H1 (cell line): Measurements from ENCODE around the gene SOX4. TPM values are rescaled to one million over a fixed set of nuclear protein-coding genes. Genes with fewer than 3 reads are reported as not detected.

Source experiments
- CTCF ChIA-PET: fragments of 300-600 bp; sonication (Branson Sonifier 250); formaldehyde crosslinking; loops from one replicate; lab custom pipeline; 2021; ENCODE audit not compliant: partially characterized antibody; lab: Charles Lee
- POLR2A ChIA-PET: fragments of 300-600 bp; sonication (Branson Sonifier 250); formaldehyde crosslinking; loops from one replicate; lab custom pipeline; 2021; ENCODE audit warnings: inconsistent platforms; ENCODE audit not compliant: partially characterized antibody; lab: Charles Lee
- DNase-seq, 2 experiments: peaks; one replicate each; pipeline versions ENCODE4 v3.0.0 to v3.0.0-alpha.2; 2010 to 2022; ENCODE audit warnings: low spot score in 2 of 2, low read depth in 1 of 2, mixed read lengths in 1 of 2
- FAIRE-seq: peaks from 2 replicates; lab custom pipeline; 2011; peaks lifted over from hg19 to GRCh38; lab: Jason Lieb, UNC
- H2AFZ ChIP-seq: 2 replicates; pipeline ENCODE4 v1.8.1; 2012; ENCODE audit warnings: low read length, inconsistent platforms
- H2AK5ac ChIP-seq: 2 replicates; pipeline ENCODE4 v1.6.1; 2013; ENCODE audit warnings: low read depth, low read length
- H2BK120ac ChIP-seq: replicated peaks from 2 replicates; pipeline ENCODE3; 2013; ENCODE audit warnings: low read depth, low read length, inconsistent platforms
- H2BK12ac ChIP-seq: 2 replicates; pipeline ENCODE4 v1.6.1; 2013; ENCODE audit warnings: low read depth, low read length
- H2BK15ac ChIP-seq: 2 replicates; pipeline ENCODE4 v1.6.1; 2013; ENCODE audit warnings: low read length
- H2BK20ac ChIP-seq: 2 replicates; pipeline ENCODE4 v1.6.1; 2013; ENCODE audit warnings: low read length
- H2BK5ac ChIP-seq: 2 replicates; pipeline ENCODE4 v1.6.1; 2013; ENCODE audit warnings: low read depth, low read length
- H3K14ac ChIP-seq: 2 replicates; pipeline ENCODE4 v1.6.1; 2013; ENCODE audit warnings: inconsistent platforms; ENCODE audit not compliant: insufficient read length
- H3K18ac ChIP-seq: 2 replicates; pipeline ENCODE4 v1.6.1; 2013; ENCODE audit warnings: low read length; ENCODE audit errors: extremely low read depth
- H3K23ac ChIP-seq: 2 replicates; pipeline ENCODE4 v1.6.1; 2013; ENCODE audit warnings: inconsistent platforms; ENCODE audit not compliant: insufficient read length
- H3K23me2 ChIP-seq: 2 replicates; pipeline ENCODE4 v1.6.1; 2013; ENCODE audit warnings: low read depth, low read length
- H3K27ac ChIP-seq: 2 replicates; pipeline ENCODE4 v1.6.1; 2011; ENCODE audit warnings: low read depth, low read length, inconsistent platforms
- H3K27me3 ChIP-seq, 4 experiments: replicated peaks in 1 of 4; 1 replicate in 1 of 4; 2 replicates in 3 of 4; pipeline versions ENCODE4 v1.6.1 to v1.8.1; 2011 to 2013; ENCODE audit warnings: low read length in 3 of 4, mild to moderate bottlenecking in 3 of 4, inconsistent platforms in 2 of 4, mixed read lengths in 2 of 4, moderate library complexity in 1 of 4; ENCODE audit not compliant: control insufficient read depth in 3 of 4, insufficient read depth in 3 of 4; ENCODE audit errors: extremely low read depth in 1 of 4
- H3K36me3 ChIP-seq, 4 experiments: 2 replicates each; pipeline versions ENCODE4 v1.6.1 to v1.8.1; 2011 to 2013; ENCODE audit warnings: mild to moderate bottlenecking in 4 of 4, low read length in 3 of 4, moderate library complexity in 2 of 4, control low read depth in 1 of 4, inconsistent platforms in 1 of 4; ENCODE audit not compliant: insufficient read depth in 4 of 4, control insufficient read depth in 2 of 4
- H3K4ac ChIP-seq: replicated peaks from 2 replicates; pipeline ENCODE3; 2013; ENCODE audit warnings: low read length, low read depth, mixed read lengths, inconsistent platforms; ENCODE audit not compliant: insufficient read length
- H3K4me1 ChIP-seq, 4 experiments: replicated peaks in 1 of 4; 1 replicate in 1 of 4; 2 replicates in 3 of 4; pipeline versions ENCODE4 v1.6.1 to v1.8.1; 2011 to 2013; ENCODE audit warnings: low read length in 3 of 4, inconsistent platforms in 2 of 4, mixed read lengths in 1 of 4; ENCODE audit not compliant: insufficient read depth in 4 of 4, control insufficient read depth in 3 of 4
- H3K4me2 ChIP-seq, 2 experiments: 2 replicates each; pipeline versions ENCODE4 v1.6.1 to v1.8.1; 2011 to 2013; ENCODE audit warnings: low read depth in 2 of 2, low read length in 2 of 2, control low read depth in 1 of 2, inconsistent platforms in 1 of 2, mild to moderate bottlenecking in 1 of 2; ENCODE audit not compliant: insufficient read depth in 1 of 2
- H3K4me3 ChIP-seq, 4 experiments: fragments of 200-600, 300-600 bp in 1 of 4; sonication (generic), shearing (Covaris generic), sonication (Bioruptor Twin) in 1 of 4; 2 replicates each; pipeline versions ENCODE4 v1.5.1 to v1.8.1; 2011 to 2016; ENCODE audit warnings: low read length in 4 of 4, low read depth in 3 of 4, control low read depth in 2 of 4, inconsistent platforms in 2 of 4, mild to moderate bottlenecking in 2 of 4, mixed read lengths in 1 of 4, moderate library complexity in 1 of 4; ENCODE audit not compliant: insufficient read depth in 2 of 4; ENCODE audit errors: extremely low read depth in 1 of 4
- H3K56ac ChIP-seq: replicated peaks from 2 replicates; pipeline ENCODE3; 2013; ENCODE audit warnings: low read depth, mild to moderate bottlenecking, mixed read lengths, low read length, inconsistent platforms; ENCODE audit not compliant: insufficient read length
- H3K79me1 ChIP-seq: 2 replicates; pipeline ENCODE4 v1.6.1; 2013; ENCODE audit warnings: low read depth, low read length, control low read depth
- H3K79me2 ChIP-seq, 2 experiments: 2 replicates each; pipeline versions ENCODE4 v1.6.1 to v1.8.1; 2012 to 2013; ENCODE audit warnings: low read length in 2 of 2, mild to moderate bottlenecking in 2 of 2, inconsistent platforms in 1 of 2; ENCODE audit not compliant: insufficient read depth in 2 of 2, control insufficient read depth in 1 of 2
- H3K9ac ChIP-seq, 4 experiments: replicated peaks in 1 of 4; 1 replicate in 1 of 4; 2 replicates in 3 of 4; pipeline versions ENCODE4 v1.6.1 to v1.8.1; 2011 to 2013; ENCODE audit warnings: low read depth in 3 of 4, low read length in 3 of 4, control low read depth in 2 of 4, mild to moderate bottlenecking in 2 of 4, moderate library complexity in 2 of 4, inconsistent platforms in 1 of 4; ENCODE audit errors: extremely low read depth in 1 of 4
- H3K9me3 ChIP-seq, 2 experiments: 2 replicates each; pipeline versions ENCODE4 v1.6.1 to v1.8.1; 2012 to 2013; ENCODE audit warnings: mild to moderate bottlenecking in 2 of 2, moderate library complexity in 2 of 2, control low read depth in 1 of 2, inconsistent platforms in 1 of 2, low read depth in 1 of 2, low read length in 1 of 2, mixed read lengths in 1 of 2; ENCODE audit not compliant: insufficient read depth in 2 of 2
- H4K20me1 ChIP-seq, 2 experiments: replicated peaks in 1 of 2; 2 replicates each; pipeline versions ENCODE3 to v1.8.1; 2011 to 2013; ENCODE audit warnings: inconsistent platforms in 2 of 2, low read length in 2 of 2, mild to moderate bottlenecking in 1 of 2; ENCODE audit not compliant: insufficient read depth in 2 of 2, control insufficient read depth in 1 of 2
- H4K5ac ChIP-seq: 2 replicates; pipeline ENCODE4 v1.6.1; 2013; ENCODE audit warnings: low read length, low read depth, mixed read lengths, inconsistent platforms; ENCODE audit not compliant: insufficient read length
- H4K8ac ChIP-seq: 2 replicates; pipeline ENCODE4 v1.8.0; 2013; ENCODE audit warnings: mild to moderate bottlenecking, moderate library complexity, low read length, inconsistent platforms; ENCODE audit not compliant: insufficient read depth; ENCODE audit errors: extremely low read depth
- H4K91ac ChIP-seq: replicated peaks from 2 replicates; pipeline ENCODE3; 2013; ENCODE audit warnings: low read length, mixed read lengths, inconsistent platforms; ENCODE audit not compliant: insufficient read length
- BACH1 ChIP-seq: IDR thresholded peaks from 2 replicates; pipeline ENCODE4 v1.6.1; 2012; ENCODE audit warnings: low read length, improper control_type of control experiment
- WGBS, 2 experiments: shearing (Covaris generic) in 1 of 2; methylation state at CpG; one replicate each; pipeline versions ENCODE4 v1.1.6 to v1.1.7; 2013 to 2015; ENCODE audit warnings: low lambda C conversion rate in 2 of 2, mixed read lengths in 2 of 2, inconsistent platforms in 1 of 2, low coverage in 1 of 2, missing lambda C conversion rate in 1 of 2; ENCODE audit not compliant: insufficient replicate concordance in 2 of 2, insufficient coverage in 1 of 2, insufficient read length in 1 of 2; ENCODE audit errors: extremely low coverage in 1 of 2, missing lambda C conversion rate in 1 of 2; 5-methylcytosine and 5-hydroxymethylcytosine counted together
- polyA plus RNA-seq, 7 experiments: library from polyadenylated mRNA; depleted of rRNA in 3 of 7; stranded (reverse) in 5 of 7; unstranded in 2 of 7; fragments of >200 nt in 5 of 7; fragments of 200-250 nt in 2 of 7; gene quantifications; 1 replicate in 5 of 7; 2 replicates in 1 of 7; 4 replicates in 1 of 7; pipeline versions ENCODE4 v1.2.1 to v1.2.3, GENCODE V29; 2011 to 2013; ENCODE audit warnings: missing spikeins in 2 of 7, mixed read lengths in 2 of 7
- small RNA-seq: library from polyadenylated mRNA; stranded (forward); fragments of <200 nt; extraction: miRNeasy Mini kit (QIAGEN cat#:217004); gene quantifications from one replicate; pipeline ENCODE3, GENCODE V24; 2013; ENCODE audit not compliant: insufficient read depth
- total RNA-seq: library from RNA; stranded (reverse); fragmentation: NEBNext Ultra II Directional; extraction: Animal tissue kit (Norgen Biotek cat#: 25700); gene quantifications from 2 replicates; pipeline ENCODE4 v1.2.1, GENCODE V29; 2021

SOX4 gene
- total and polyA plus RNA-seq, 2 of the 8 experiments (the other 6 are each of a cell fraction or from before 2014, with no cell fraction given): 14.1 to 169 TPM

DNA sequence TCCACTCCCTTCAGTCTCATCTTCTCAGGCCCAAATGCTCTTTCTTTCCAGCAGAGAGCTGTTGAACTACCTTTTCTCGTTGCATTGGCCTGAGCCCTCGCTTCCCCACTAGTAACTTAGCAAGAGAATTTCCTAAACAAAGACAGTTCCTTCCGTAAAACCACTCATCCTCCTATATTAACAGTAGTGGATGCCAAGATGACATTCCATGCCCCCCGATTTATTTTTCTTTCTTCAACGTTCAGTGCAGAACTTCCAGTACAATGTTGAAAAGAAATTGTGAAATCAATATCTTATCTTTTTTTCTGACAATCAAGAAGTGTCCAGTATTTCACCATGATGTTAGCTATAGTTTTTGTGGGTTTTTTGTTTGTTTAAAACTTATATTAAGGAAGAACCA, 45.8 kb downstream of the SOX4 start:
- no peak for TF ChIP-seq BACH1
- no peak overlapping the region for H4K5ac ChIP-seq
- H3K4me2 ChIP-seq: no peak overlapping the region
- H3K4me3 ChIP-seq: no peak overlapping the region
- no peak overlapping the region for H3K18ac ChIP-seq
- WGBS, 2 experiments: 86% methylated on average over 5 of the region's 5 CpGs; no CpG with 5 or more reads in 1 of the 2 experiments
- peaks cover 0 to 4% of the 10 kb centered on the region in 2 experiments; a peak in 1 of 4 replicates for H3K9me3 ChIP-seq
- ChIA-PET POLR2A (no interaction called here), CTCF (no interaction called here)
- no peak overlapping the region for H2AFZ ChIP-seq
- H2AK5ac ChIP-seq: no peak overlapping the region
- no peak overlapping the region for H3K4ac ChIP-seq
- DNase-seq (no peak), FAIRE-seq (no peak)
- H3K79me1 ChIP-seq: no peaks in the 10 kb centered on the region
- H3K23me2 ChIP-seq: no peaks in the 10 kb centered on the region
- H3K14ac ChIP-seq: no peak overlapping the region
- H3K36me3 ChIP-seq: no peaks in the 10 kb centered on the region
- no peak overlapping the region for H3K27ac ChIP-seq
- no peak overlapping the region for H3K56ac ChIP-seq
- H3K27me3 ChIP-seq: no peaks in the 10 kb centered on the region
- no peaks in the 10 kb centered on the region for H4K20me1 ChIP-seq
- H2BK20ac ChIP-seq: no peak overlapping the region
- H2BK15ac ChIP-seq: no peak overlapping the region
- no peaks in the 10 kb centered on the region for H3K79me2 ChIP-seq
- H4K8ac ChIP-seq: no peak overlapping the region
- H2BK12ac ChIP-seq: no peak overlapping the region
- H3K23ac ChIP-seq: no peak overlapping the region
- no peak overlapping the region for H3K9ac ChIP-seq
- H2BK120ac ChIP-seq: no peak overlapping the region
- no peak overlapping the region for H4K91ac ChIP-seq
- no peaks in the 10 kb centered on the region for H3K4me1 ChIP-seq
- H2BK5ac ChIP-seq: no peak overlapping the region

Small RNAs within 50 kb of the gene (small RNA-seq; reads per million reads assigned to genes)
- gene BOLA2P3: not detected
